ENCODE data around the gene HPCAL4.

DNA sequence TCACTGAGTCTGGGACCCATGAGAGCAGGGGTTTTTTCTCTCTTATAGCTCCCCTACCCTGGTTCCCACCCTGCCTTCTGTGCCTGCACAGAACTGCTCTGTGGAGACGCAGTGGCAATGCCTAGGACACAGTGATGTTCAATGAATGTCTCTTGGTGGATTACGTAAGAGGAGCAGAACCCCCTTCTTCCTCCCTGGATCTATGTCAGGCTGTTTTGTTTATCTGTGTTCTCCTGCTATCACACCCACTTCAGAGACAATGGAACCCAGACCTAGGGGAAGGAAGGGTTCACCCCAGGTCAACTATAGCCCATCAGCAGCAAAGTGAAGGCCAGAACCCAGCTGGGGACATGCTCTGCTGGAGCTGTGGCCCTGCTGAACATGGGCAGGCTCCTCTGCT, 2.0 kb downstream of the HPCAL4 start:
- TF ChIP-seq SNRNP70 (optimal IDR thresholded peaks at IDR 0.05; ENCODE audit: low read depth, low read length) (no peak), CHD1 (IDR thresholded peaks at IDR 0.05; ENCODE audit: low read length) (no peak), SMARCC2 (IDR thresholded peaks at IDR 0.05; ENCODE audit: low read depth) (no peak), SIX5 (IDR thresholded peaks at IDR 0.05; ENCODE audit: borderline replicate concordance in 1 of 2, insufficient read depth in 1 of 2, low read depth in 1 of 2, low read length in 2 of 2) (no peak), POLR2A (conservative IDR thresholded peaks at IDR 0.05) (no peak)
- TF ChIP-seq, protein P1, sequence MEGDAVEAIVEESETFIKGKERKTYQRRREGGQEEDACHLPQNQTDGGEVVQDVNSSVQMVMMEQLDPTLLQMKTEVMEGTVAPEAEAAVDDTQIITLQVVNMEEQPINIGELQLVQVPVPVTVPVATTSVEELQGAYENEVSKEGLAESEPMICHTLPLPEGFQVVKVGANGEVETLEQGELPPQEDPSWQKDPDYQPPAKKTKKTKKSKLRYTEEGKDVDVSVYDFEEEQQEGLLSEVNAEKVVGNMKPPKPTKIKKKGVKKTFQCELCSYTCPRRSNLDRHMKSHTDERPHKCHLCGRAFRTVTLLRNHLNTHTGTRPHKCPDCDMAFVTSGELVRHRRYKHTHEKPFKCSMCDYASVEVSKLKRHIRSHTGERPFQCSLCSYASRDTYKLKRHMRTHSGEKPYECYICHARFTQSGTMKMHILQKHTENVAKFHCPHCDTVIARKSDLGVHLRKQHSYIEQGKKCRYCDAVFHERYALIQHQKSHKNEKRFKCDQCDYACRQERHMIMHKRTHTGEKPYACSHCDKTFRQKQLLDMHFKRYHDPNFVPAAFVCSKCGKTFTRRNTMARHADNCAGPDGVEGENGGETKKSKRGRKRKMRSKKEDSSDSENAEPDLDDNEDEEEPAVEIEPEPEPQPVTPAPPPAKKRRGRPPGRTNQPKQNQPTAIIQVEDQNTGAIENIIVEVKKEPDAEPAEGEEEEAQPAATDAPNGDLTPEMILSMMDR (IDR thresholded peaks at IDR 0.05 in 2 of 3, conservative IDR thresholded peaks at IDR 0.05 in 1 of 3; ENCODE audit: insufficient read depth in 2 of 3, low read depth in 1 of 3, low read length in 3 of 3): no peak
